Epithelial cell of prostate (primary cell): ENCODE data around the gene CHMP1B.
"Not testable (repeated sequence)": the region's sequence is repeated elsewhere in the genome, so short reads cannot be mapped to it uniquely, and the experiment has no call there.

Experiments
- DNase-seq: peaks from one replicate; pipeline ENCODE4 v3.0.0-alpha.2; 2011; ENCODE audit warnings: low read depth, low spot score
- H3K27ac ChIP-seq: fragments of 450-650 bp; 2 replicates; pipeline ENCODE4 v1.5.1; 2017; ENCODE audit warnings: mild to moderate bottlenecking

CHMP1B gene

DNA sequence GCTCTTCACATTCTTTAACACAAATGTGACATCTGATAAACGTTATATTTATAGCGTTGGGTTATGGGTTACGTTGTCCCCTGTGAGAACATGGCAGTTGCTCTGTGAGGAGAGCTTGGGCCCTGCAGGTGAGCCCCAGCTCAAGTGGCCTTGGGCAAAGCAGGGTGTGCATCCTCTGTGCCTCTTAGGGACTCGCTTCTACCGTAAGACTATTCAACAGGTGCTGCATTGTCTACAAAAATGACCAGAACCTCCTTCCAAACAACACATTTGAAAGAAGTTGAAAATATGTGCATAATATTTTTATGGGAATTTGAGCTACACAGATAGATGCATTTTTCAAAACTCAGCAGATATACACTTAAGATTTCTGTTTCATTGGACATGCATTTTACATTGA lies 16.4 kb upstream of the CHMP1B start:
- H3K27ac ChIP-seq = no peak overlapping the region
- no peak for DNase-seq

- no peak for DNase-seq
- no peak overlapping the region for H3K27ac ChIP-seq
Measured at GRCh38 chr18:11839556-11839955, 11.7 kb upstream of the CHMP1B start.

- H3K27ac ChIP-seq = no peak overlapping the region
- no peak for DNase-seq
Measured at GRCh38 chr18:11840493-11840892, 10.7 kb upstream of the CHMP1B start.

DNA sequence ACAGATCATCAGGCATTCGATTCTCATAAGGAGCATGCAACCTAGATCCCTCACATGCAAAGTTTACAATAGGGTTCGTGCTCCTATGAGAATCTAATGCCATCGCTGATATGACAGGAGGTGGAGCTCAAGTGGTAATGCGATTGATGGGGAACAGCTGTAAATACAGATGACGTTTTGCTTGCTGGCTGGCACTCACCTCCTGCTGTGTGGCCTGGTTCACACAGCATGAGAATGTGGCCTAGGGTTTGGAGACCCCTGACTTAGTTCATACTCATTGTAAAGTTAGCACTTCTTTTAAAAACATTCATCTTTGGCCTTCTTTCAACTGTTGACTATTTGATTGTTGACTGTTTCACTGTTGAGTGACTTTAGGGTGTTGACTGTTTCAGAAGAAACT lies 8.7 kb upstream of the CHMP1B start:
- no peak for DNase-seq
- no peak overlapping the region for H3K27ac ChIP-seq

DNA sequence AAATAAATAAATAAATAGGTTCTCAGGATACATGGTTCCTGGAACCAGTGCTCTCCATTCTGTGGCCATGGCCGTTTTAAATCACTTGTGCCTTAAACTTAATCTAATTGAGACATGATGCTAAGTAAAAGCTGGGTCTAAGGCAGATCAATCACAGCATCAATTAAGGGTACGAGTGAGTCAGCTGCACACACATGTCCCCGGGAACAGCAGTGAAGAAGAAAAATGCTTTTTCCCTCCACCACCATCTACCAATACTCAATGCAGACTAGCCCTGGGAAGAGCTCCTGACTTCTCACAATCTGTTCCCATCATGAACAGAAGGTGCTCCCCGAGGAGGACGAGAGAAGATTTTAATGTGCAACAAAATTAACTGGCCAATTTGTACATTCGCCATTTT lies 6.8 kb upstream of the CHMP1B start:
- DNase-seq = no peak
- no peak overlapping the region for H3K27ac ChIP-seq

GRCh38 chr18:11845654-11846053 lies 5.6 kb upstream of the CHMP1B start:
- no peak for DNase-seq
- H3K27ac ChIP-seq = no peak overlapping the region

GRCh38 chr18:11847811-11848210 lies 3.4 kb upstream of the CHMP1B start:
- H3K27ac ChIP-seq = no peak overlapping the region
- no peak for DNase-seq

- H3K27ac ChIP-seq = peak overlapping the region; percentile 97
- DNase-seq = no peak
Measured at GRCh38 chr18:11849279-11849678, 1.9 kb upstream of the CHMP1B start.

DNA sequence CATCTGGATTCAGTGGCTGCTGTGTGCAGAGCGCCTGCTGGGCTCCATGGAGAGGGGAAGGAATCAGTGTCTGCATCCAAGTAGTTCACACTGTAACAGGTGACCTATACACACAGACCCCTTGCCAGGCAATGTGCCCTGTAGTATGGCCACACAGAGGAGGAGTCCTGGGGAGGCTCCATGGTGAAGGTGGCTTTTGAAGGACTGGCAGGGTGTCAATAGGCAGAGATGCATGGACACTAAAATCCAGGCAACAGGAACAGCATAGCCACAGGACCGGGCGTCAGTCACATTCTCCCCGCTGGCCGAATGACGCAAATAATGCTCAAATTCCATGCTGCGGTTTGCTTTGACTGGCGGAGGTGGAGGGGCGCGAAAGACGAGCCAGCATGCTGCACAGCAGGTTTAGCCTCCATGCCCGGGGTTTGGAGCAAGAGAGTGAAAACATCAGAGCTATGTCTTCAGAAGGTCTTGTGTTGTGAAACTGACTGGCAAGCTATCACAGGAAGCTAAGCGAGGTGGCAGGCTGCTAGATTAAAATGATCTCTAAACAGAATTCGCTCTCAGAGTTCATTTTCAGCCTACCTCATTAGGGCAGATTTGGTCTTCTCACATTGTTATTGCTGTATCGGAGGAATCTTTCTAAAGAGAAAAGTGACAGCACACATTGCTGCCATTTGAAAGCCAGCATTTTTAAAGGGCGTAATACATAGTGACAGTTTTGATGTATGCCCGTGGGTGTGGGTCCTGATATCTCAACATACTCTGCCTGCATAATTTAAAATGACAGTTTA lies 1.2 kb upstream of the CHMP1B start:
- H3K27ac ChIP-seq = peak overlapping the region; percentile 97
- peak; percentile 62 for DNase-seq

- DNase-seq = no peak
- peak overlapping the region; percentile 97 for H3K27ac ChIP-seq
Measured at GRCh38 chr18:11850821-11851145, 430 bp upstream of the CHMP1B start.

GRCh38 chr18:11851806-11852337 lies 659 bp downstream of the CHMP1B start:
- no peak for DNase-seq
- peak overlapping the region; percentile 97 for H3K27ac ChIP-seq

DNA sequence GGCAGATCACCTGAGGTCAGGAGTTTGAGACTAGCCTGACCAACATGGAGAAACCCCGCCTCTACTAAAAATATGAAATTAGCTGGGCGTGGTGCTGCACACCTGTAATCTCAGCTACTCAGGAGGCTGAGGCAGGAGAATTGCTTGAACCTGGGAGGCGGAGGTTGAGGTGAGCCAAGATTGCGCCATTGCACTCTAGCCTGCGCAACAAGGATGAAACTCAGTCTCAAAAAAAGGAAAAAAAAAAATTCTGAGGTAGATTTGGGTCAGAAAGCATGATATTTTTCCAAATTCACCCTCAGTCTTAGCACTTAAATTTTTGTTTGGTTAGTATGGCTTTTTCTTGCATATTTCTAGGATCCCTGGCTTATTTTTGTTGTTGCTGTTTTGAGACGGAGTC lies 3.3 kb downstream of the CHMP1B start:
- DNase-seq = not testable (repeated sequence)
- H3K27ac ChIP-seq = peak overlapping the region; percentile 97

- DNase-seq = peak; percentile 100
- peak overlapping the region; percentile 97 for H3K27ac ChIP-seq
Measured at GRCh38 chr18:11857177-11857887, 6.1 kb downstream of the CHMP1B start.

DNA sequence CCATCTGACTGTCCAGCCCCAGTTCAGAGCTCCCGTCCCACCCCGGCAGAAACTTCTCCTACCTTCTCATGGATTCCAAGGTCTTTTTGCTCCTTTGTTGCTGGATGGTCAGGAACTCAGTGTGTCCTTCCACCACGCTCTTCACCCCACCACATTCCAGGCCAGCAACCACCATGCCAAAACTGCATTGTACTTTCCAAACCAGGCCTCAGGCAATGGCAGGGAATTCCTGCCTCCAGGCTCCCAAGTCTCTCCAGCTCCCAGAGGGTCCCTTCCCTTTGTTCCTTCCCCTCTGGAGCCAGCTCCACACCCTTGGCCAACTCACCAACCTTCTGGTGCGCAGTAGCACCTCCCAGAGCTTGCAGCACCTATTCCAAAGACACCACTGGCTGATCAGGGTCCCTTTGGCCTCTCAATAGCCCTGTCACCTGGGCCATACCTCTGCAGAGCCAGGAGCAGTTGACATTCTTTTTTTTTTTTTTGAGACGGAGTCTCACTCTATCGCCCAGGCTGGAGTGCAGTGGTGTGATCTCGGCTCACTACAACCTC lies 8.1 kb downstream of the CHMP1B start:
- no peak for DNase-seq
- H3K27ac ChIP-seq = peak overlapping the region; percentile 97

GRCh38 chr18:11859903-11860407 lies 8.7 kb downstream of the CHMP1B start:
- DNase-seq = peak; percentile 92
- peak overlapping the region; percentile 97 for H3K27ac ChIP-seq

DNA sequence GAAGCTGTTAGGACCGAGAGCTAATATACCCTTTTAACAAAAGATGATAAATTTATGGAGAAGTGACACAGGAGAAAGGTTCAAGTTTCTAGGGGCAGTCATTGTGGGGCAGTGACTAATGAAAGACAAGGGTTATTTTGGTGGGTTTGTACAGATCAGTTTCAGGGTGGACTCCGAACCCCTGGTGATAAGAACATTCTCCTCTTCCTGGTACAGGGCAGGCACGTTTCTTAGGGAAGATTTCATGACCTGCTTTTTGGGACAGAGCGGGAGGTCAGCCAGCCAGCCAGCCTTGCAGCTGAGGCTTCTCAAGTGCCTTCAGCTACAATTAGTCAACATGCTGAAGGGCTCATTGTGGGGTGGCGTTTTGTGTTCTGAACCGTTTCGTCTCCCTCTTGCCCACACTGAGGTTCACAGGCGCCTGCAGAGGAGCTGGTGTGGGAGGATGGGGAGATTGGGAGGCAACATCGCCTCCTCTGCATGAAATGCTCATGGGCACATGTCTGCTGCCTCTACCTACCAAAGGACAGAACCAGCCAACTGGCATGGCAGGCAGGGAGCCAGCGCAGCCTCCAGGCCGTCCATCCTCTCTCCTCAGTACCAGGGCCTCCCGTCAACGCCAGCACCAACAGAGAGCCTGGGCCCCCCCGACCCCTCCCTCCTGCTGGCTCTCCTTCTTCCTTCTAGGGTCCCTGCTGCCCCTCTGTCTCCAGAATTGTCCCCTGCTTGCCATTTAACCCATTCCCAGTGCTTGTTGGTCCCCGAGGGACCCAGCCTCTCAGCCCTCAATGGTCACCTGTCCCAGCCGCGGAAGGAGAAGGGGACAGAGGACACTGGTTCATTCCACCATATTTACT lies 9.6 kb downstream of the CHMP1B start:
- peak overlapping the region; percentile 97 for H3K27ac ChIP-seq
- no peak for DNase-seq

GRCh38 chr18:11861583-11862288 lies 10.5 kb downstream of the CHMP1B start:
- no peak for DNase-seq
- no peak overlapping the region for H3K27ac ChIP-seq

DNA sequence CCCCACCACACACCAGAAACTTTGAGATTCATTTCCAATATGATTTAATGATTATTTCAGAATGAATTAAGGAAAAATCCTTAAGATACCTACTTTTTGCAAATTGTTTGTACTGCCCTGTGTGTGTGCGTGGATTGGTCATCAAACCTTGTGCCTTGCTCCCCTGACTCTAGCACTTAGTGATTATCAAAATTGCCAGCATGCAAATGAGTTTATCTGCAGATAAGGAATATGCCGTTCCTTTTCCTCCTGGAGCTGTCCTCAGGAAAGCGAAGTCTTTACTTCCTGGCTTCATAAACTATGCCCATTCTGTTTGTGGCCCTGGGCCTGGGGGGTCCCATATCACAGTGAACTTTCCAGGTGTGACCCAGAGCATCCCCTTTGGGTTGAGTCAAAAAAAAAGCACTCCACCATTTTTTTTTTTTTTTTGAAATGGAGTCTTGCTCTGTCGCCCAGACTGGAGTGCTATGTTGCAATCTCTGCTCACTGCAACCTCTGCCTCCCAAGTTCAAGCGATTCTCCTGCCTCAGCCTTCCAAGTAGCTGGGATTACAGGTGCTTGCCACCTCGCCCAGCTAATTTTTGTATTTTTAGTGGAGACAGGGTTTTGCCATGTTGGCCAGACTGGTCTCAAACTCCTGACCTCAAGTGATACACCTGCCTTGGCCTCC lies 11.4 kb downstream of the CHMP1B start:
- H3K27ac ChIP-seq = no peak overlapping the region
- DNase-seq = no peak

DNA sequence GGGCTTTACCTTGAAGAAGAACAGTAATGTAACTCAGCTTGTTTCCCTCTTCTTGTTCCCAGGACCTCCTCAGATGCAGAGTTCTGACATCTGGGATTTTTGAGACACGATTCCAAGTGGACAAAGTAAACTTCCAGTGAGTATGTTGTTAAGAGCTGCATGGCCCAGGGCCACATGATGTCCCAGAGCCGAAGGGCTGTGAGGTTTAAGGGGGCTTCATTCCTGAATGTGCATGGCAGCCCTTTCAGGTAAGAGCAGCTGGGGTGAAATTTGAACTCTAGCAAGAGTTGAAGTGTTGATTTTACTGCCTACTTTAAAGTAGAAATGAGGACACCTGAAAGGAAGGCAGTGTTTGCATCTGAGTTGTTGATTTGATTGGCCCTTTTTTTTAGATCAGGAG lies 13.3 kb downstream of the CHMP1B start:
- no peak for DNase-seq
- no peak overlapping the region for H3K27ac ChIP-seq
